Measurements from ENCODE around the gene DOK5. TPM values are rescaled to one million over a fixed set of nuclear protein-coding genes. Genes with fewer than 3 reads are reported as not detected.

Gene DOK5
- total and polyA plus RNA-seq, 2 of the 8 experiments (the other 6 are each of a cell fraction or from before 2014, with no cell fraction given), result 8.9 to 15.0 TPM

GRCh38 chr20:54572665-54573435, 97.5 kb downstream of the DOK5 start:
- H3K27me3 ChIP-seq (replicated peaks in 1 of 4; ENCODE audit: control insufficient read depth in 3 of 4, extremely low read depth in 1 of 4, insufficient read depth in 3 of 4, low read length in 3 of 4), result peaks cover 0 to 1% (median 0%) of the 10 kb centered on the region in 4 experiments; a peak in 1 of 7 replicates
- no peaks in the 10 kb centered on the region for H4K20me1 ChIP-seq (replicated peaks in 1 of 2; ENCODE audit: control insufficient read depth in 1 of 2, insufficient read depth in 2 of 2, low read length in 2 of 2)
- no peak overlapping the region for H3K9ac ChIP-seq (replicated peaks in 1 of 4; ENCODE audit: extremely low read depth in 1 of 4, low read depth in 3 of 4, low read length in 3 of 4)
- POLR2A ChIA-PET (ENCODE audit: partially characterized antibody), result no interaction called here
- 89% methylated on average over 8 of the region's 8 CpGs; no CpG with 5 or more reads in 1 of the 2 experiments for whole genome bisulfite sequencing, 2 experiments (ENCODE audit: extremely low coverage in 1 of 2, insufficient coverage in 1 of 2, insufficient read length in 1 of 2, insufficient replicate concordance in 2 of 2, low coverage in 1 of 2, low lambda C conversion rate in 2 of 2, missing lambda C conversion rate in 1 of 2)
- no peak overlapping the region for H2BK15ac ChIP-seq (ENCODE audit: low read length)
- no peak overlapping the region for H2AK5ac ChIP-seq (ENCODE audit: low read depth, low read length)
- TF ChIP-seq CBX8 (IDR thresholded peaks at IDR 0.05; ENCODE audit: borderline replicate concordance, low read depth, low read length) (no peak), NRF1 (IDR thresholded peaks at IDR 0.05; ENCODE audit: low read depth, low read length) (no peak), SAP30 (IDR thresholded peaks at IDR 0.05; ENCODE audit: insufficient read depth, insufficient replicate concordance, low read length) (no peak), SIN3A (conservative IDR thresholded peaks at IDR 0.05 in 1 of 2, IDR thresholded peaks at IDR 0.05 in 1 of 2; ENCODE audit: low read depth in 1 of 2, low read length in 2 of 2) (no peak), CHD2 (IDR thresholded peaks at IDR 0.05; ENCODE audit: low read length) (no peak), RFX5 (IDR thresholded peaks at IDR 0.05; ENCODE audit: borderline replicate concordance, low read depth, low read length) (peak; percentile 46; the same call in 1 of the 2 replicates)
- H4K5ac ChIP-seq (ENCODE audit: insufficient read length, low read depth, low read length), result no peak overlapping the region
- H4K8ac ChIP-seq (ENCODE audit: extremely low read depth, insufficient read depth, low read length), result no peak overlapping the region
- H2BK20ac ChIP-seq (ENCODE audit: low read length), result no peak overlapping the region
- no peaks in the 10 kb centered on the region for H3K9me3 ChIP-seq (ENCODE audit: insufficient read depth in 2 of 2, low read depth in 1 of 2, low read length in 1 of 2)
- H3K79me1 ChIP-seq (ENCODE audit: low read depth, low read length), result no peaks in the 10 kb centered on the region
- H4K91ac ChIP-seq (replicated peaks; ENCODE audit: insufficient read length, low read length), result no peak overlapping the region
- no peak overlapping the region for H3K56ac ChIP-seq (replicated peaks; ENCODE audit: insufficient read length, low read depth, low read length)
- H3K18ac ChIP-seq (ENCODE audit: extremely low read depth, low read length), result no peak overlapping the region
- H3K23me2 ChIP-seq (ENCODE audit: low read depth, low read length), result no peaks in the 10 kb centered on the region
- CTCF ChIA-PET (ENCODE audit: partially characterized antibody), result interaction anchor here (1.6 kb wide), 1 partner anchor 39 kb away, joined by 4 read pairs; no protein-coding TSS in a partner anchor
- no peak overlapping the region for H2BK120ac ChIP-seq (replicated peaks; ENCODE audit: low read depth, low read length)
- H3K27ac ChIP-seq (ENCODE audit: low read depth, low read length), result no peak overlapping the region
- H3K36me3 ChIP-seq (ENCODE audit: control insufficient read depth in 2 of 4, insufficient read depth in 4 of 4, low read length in 3 of 4), result no peaks in the 10 kb centered on the region
- no peaks in the 10 kb centered on the region for H3K79me2 ChIP-seq (ENCODE audit: control insufficient read depth in 1 of 2, insufficient read depth in 2 of 2, low read length in 2 of 2)
- H3K4me2 ChIP-seq (ENCODE audit: insufficient read depth in 1 of 2, low read depth in 2 of 2, low read length in 2 of 2), result no peak overlapping the region
- H3K23ac ChIP-seq (ENCODE audit: insufficient read length), result no peak overlapping the region
- H2AFZ ChIP-seq (ENCODE audit: low read length), result no peak overlapping the region
- H3K14ac ChIP-seq (ENCODE audit: insufficient read length), result no peak overlapping the region
- H2BK12ac ChIP-seq (ENCODE audit: low read depth, low read length), result no peak overlapping the region
- no peak overlapping the region for H3K4me3 ChIP-seq (ENCODE audit: extremely low read depth in 1 of 4, insufficient read depth in 2 of 4, low read depth in 3 of 4, low read length in 4 of 4)
- H2BK5ac ChIP-seq (ENCODE audit: low read depth, low read length), result no peak overlapping the region
- no peak overlapping the region for H3K4ac ChIP-seq (replicated peaks; ENCODE audit: insufficient read length, low read depth, low read length)
- peaks cover 0 to 4% (median 0%) of the 10 kb centered on the region in 4 experiments; a peak in 1 of 7 replicates for H3K4me1 ChIP-seq (replicated peaks in 1 of 4; ENCODE audit: control insufficient read depth in 3 of 4, insufficient read depth in 4 of 4, low read length in 3 of 4)
- FAIRE-seq (no peak), DNase-seq (ENCODE audit: low read depth in 1 of 2, low spot score in 2 of 2) (no peak)
